SK-N-SH treated with all-trans-retinoic acid at 6 μM for 48 hours (cell line): ENCODE results near the gene DIAPH3.

Experiments
- ARNTL ChIP-seq: fragments of 450-650 bp; formaldehyde crosslinking; IDR thresholded peaks from 2 replicates; pipeline ENCODE4 v1.5.0; 2020; ENCODE audit warnings: low read depth, mild to moderate bottlenecking, moderate library complexity, borderline replicate concordance
- PATZ1 ChIP-seq: fragments of 250-450 bp; sonication (Bioruptor Pico); IDR thresholded peaks from 2 replicates; pipeline ENCODE4 v1.8.0; 2020; ENCODE audit warnings: mild to moderate bottlenecking, moderate library complexity, borderline replicate concordance

GRCh38 chr13:59950266-59950665 lies 213.5 kb downstream of the DIAPH3 start:
- TF ChIP-seq ARNTL (CRISPR knock-in tag): no peak
- TF ChIP-seq PATZ1: no peak
